RCC 7860 (cell line): Measurements from ENCODE around the gene PEX26.
"Not testable (repeated sequence)": the region's sequence is repeated elsewhere in the genome, so short reads cannot be mapped to it uniquely, and the experiment has no call there.

Experiments
- DNase-seq: peaks from one replicate; pipeline ENCODE4 v3.0.0-alpha.2; 2015; ENCODE audit warnings: low spot score
- FAIRE-seq: peaks from 2 replicates; lab custom pipeline; 2012; peaks lifted over from hg19 to GRCh38; lab: Jason Lieb, UNC

The PEX26 gene

DNA sequence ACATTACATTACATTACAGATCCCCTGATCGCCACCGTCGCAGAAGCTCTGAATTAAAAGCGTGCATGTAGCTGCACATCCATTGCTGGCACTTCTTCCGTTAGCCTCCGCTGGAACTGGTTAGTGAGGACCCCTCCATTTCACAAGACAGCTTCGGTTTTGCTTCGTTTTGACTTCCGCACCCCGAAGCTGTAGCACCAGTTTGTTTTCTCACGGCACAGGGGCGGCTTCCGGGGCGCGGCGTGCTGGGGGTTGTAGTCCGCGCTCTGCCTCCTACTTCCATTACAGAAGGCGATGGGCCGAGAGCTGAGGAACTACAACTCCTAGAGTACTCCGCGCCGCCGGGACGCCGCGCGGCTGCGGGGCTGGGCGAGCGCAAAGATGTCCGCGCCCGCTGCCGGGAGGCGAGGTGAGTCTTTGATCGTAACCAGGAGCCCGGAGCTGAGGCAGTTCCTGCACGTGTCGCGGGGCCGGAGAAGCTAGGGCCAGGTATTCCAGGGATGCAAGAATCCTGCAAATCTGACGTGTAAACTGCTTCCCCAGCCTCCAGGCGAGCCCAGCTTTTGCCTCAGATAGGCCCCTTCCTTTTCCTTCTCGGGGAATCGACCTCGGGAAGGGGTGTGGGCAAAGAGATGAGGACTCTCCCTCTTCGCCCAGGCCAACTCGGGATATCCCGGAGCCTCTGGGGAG, at the start of gene PEX26:
Gene PEX26, plus strand, starts transcription at position 352 of the 690 bp plus-strand sequence. CDS start 387 bp downstream, outside the sequence.
- FAIRE-seq (no peak), DNase-seq (peak; percentile 81)

DNA sequence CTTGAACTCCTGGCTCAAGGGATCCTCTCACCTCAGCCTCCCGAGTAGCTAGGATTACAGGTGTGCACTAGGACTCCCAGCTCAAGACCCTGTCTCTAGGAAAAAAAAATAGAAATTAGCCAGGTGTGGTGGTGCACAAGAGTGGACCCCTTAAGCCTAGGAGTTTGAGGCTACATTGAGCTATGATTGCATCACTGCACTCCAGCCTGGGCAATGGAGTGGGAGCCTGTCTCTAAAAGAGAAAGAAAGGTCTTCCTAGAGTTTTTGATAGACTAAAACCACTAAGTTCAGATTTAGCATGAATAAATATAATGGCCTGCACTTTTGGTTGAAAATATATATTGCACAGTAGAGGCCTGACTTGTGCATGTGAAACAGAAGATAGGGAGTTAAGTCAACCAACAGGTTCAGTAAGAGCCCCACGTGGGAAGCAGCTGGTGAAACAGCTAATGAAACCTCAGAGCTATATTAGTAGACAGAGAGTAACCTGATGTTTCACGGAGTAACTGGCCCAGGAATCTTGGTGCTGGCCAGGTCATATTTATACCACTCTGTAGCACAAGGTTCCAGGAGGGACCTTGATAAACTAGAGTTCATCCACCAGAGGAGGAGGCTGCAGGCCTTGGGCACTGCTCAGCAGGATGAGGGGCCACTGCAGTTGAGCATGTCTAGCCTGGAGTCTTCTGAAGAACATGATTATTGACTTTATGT, 48.8 kb upstream of the PEX26 start:
- FAIRE-seq = no peak

DNA sequence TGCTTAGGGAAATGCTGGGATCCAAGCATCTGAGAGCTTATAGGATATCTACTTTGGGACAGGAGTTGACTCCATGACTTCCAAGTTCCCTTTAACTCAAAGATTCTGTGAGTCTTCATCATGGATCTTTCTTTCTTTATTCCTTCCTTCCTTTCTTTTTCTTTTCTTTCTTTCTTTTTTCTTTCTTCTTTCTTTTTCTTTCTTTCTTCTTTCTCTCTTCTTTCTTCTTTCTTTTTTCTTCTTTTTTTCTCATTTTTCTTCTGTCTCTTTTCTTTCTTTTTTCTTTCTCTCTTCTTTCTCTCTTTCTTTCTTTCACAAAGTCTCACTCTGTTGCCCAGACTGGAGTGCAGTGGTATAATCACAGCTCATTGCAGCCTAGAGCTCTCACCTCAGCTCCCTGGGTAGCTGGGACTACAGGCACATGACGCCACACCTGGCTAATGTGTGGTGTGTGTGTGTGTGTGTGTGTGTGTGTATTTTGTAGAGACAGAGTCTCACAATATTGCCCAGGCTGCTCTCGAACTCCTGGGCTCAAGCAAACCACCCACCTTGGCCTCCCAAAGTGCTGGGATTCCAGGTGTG, 48.0 kb upstream of the PEX26 start:
- FAIRE-seq = no peak

More for the DNA sequence above, 48.8 kb upstream of the PEX26 start:
- no peak for DNase-seq

DNA sequence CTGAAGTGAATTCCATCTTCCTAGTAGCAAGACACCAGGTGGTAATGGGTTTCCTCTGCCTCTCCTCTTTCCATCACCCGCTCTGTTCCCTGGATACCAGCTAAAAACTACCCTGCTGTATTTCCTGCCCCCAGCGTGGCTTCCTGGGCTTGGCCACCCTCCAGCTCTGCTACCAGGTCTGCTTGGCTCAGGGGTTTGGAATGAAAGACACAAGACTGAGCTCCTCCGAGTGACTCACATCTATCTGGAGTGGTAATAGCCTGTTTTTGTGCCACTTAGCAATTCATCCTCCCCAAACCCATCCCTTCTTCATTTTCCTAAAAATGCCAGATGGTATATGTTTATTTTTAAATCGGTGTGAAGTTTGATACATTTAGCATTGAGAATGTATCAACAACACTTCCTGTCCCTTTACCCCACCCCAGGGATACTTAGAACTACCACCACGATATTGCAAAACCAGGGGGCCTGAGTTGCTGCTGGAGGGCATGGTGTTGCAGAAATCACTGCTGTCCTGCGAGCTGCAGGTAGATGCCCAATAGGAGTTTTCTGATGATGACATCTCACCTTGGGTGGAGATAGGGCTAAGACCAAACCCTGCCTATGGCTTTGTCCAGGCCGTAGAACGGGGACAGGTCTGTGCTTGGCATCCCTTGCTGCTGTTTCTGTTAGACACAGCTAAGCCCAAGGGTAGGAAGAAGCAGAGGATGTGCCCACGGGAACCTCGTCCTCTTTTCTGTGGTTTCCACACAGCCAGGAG, 45.9 kb upstream of the PEX26 start:
- FAIRE-seq = peak; percentile 97
- DNase-seq = peak; percentile 97

More for the DNA sequence above, 48.0 kb upstream of the PEX26 start:
- DNase-seq = no peak

DNA sequence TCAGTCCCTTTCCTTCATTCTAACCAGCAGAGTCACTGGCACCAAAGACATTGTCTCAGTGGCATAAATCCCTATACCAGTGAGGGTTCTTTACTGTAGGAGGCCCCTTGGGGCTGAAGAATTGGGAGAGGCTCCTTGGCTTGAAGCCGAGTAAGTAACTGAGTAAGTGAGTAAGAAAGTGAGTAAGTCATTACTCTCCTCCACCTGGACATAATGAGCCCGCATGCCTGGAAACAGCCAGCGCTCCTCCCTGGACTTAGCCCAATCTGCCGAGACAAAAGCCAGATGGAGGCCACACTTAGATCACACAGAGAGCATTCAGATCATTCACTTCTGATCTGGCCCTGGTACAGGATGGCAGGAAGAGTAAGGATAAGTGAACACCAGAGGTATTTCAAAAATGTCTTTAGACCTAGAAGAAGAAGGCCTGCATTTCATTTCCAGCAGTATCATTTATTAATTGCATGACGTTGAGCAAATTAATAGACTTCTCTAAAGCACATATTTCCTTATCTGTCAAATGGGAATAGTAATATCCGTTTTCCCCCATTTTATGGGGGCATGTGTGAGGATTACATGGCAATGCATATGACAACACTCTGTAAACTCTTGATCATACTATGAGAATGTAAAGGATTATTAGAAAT, 45.2 kb upstream of the PEX26 start:
- FAIRE-seq = peak; percentile 96
- DNase-seq = peak; percentile 97

DNA sequence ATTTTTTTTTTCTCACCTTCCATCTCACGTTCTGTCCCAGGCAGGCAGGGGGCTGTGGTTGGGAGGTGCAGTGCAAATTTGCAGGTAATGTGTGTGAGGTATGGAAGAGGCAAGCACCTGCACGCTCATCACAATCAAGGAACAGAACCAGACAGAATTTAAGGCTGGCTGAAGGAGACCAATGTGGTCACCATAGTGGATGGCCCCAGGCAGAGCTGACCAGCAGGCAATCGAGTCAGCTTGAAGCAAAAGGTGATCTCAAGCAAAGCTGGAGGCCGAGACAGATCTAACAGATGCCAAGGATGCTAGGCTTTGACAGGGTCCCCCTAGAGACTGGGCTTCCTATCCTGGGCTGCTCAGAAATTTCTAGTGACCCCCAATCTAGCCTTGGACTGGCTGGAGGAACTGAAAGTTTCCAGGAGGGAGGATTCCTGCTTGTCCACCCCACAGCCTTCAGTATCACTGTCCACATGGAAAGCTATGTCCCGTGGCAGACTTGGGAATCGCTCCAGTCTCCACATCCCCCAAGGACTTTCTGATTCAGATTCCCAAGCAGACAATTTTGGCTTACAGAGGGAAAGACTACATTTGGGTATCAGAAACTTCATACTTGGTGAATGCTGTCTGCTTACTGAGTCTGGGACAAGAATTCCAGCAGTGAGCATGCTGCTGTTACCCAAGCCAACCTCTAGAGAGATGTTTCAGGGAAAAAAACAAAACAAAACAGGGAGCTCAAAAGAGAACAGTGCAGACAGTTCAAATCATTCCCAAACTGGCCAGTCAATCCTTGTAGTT, 44.4 kb upstream of the PEX26 start:
- FAIRE-seq (no peak), DNase-seq (no peak)

DNA sequence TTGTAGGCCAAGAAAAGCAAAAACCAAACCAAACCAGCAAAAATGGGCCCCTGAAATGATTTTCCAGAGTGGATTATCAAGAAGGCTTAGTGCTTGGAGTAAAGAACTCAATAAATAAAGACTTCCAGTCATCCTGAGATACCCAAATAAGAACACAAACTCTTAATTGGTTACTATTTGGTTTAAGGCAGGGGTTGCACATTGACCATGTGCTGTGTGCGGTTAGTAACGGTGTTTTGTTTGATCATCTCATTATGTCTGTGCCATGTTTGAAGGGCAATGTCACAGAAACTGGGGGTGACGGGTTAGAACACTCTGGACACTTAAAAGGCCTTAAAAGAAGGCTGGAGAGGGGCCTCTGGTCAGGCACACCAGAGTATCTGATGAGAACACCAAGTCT, 43.7 kb upstream of the PEX26 start:
- DNase-seq = no peak

DNA sequence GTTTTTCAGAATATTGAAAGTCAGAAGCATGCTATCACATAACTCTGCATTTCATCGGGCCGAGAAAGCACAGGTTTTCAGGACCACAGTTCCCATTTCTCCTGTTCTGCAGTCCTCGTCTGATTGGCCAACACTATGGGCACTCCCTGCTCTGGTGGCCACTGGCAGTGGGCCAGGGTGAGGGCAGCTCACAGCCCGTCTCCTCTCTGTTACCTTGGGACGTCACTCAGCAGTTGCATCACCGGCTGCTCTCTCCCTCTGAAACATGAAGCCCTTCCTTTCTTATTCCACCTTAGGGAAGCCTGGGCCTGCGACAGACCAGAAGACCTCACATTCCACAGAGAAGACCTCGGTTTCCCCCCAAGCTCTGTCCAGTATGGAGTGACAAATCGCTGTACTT, 42.0 kb upstream of the PEX26 start:
- FAIRE-seq = no peak

More for the DNA sequence above, 43.7 kb upstream of the PEX26 start:
- FAIRE-seq = no peak

DNA sequence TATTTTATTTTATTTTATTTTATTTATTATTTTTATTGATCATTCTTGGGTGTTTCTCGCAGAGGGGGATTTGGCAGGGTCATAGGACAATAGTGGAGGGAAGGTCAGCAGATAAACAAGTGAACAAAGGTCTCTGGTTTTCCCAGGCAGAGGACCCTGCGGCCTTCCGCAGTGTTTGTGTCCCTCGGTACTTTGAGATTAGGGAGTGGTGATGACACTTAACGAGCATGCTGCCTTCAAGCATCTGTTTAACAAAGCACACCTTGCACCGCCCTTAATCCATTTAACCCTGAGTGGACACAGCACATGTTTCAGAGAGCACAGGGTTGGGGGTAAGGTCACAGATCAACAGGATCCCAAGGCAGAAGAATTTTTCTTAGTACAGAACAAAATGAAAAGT, 36.9 kb upstream of the PEX26 start:
- not testable (repeated sequence) for DNase-seq, FAIRE-seq

More for the DNA sequence above, 42.0 kb upstream of the PEX26 start:
- DNase-seq = peak; percentile 74

DNA sequence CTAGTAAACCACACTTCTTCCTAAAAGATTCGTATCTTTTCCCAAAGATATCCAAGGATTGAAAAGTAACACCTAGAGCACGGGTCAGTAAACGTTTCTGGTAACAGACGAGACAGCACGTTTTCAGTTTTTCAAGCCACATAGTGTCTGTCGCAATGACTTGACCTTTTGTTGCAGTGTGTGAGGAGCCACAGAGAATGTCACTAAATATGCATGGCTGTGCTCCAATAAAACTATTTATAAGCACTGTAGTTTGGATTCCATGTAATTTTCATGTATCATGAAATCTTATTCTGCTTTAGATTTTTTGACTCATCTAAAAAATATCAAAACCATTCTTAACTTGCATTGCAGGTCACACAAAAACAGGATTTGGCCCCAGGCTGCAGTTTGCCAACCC, 35.1 kb upstream of the PEX26 start:
- no peak for DNase-seq
- no peak for FAIRE-seq

DNA sequence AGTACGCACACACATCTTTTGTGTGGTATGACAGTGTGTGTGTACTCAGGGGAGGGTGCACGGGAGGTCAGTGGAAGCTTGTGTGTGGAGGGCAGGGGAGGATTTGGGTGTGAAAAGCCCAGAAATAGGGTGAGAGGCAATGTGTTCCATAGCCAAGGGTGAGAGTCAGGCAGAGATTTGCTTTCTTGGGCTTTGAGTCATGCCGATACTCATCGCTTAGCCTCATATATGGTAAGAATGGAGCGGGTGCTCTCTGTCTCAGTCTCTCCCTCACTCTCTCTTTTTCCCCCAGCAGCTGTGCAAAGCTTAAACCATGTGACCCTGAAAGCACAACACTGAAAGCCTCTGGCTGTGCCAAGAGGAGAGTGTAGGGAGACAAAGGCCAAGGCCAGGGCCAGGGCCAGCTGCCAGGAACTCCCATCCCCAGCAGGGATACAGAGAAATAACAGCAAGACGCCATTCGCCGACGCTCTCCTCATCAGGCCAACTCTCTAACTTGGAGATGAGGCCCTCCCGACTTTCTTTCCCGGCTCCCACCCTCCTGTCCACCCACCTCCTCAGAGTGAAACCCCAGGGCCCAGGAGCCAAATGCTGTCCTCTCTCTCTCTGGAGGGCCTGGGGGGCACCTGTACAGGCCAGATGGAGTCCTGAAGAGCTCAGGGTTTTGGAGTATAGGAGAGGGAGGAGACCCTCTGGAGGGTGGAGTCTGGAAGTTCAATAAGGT, 33.1 kb upstream of the PEX26 start:
- FAIRE-seq = no peak
- DNase-seq = no peak

DNA sequence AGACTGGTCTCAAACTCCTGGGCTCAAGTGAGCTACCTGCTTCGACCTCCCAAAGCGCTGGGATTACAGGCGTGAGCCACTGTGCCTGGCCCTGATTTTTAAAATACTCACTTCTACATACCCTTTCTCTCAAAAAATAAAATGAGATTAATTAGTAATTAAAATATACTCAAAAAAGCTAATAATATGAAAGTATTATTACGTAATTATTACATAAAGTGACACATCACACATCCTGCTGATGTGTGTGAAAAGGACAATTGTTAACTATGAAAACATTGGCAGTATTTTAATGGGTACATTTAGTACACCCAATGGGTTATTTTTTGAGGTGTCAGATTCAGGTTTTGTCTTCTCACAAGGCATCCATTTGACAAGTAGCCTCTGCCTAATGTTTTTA, 32.0 kb upstream of the PEX26 start:
- no peak for FAIRE-seq
- no peak for DNase-seq

DNA sequence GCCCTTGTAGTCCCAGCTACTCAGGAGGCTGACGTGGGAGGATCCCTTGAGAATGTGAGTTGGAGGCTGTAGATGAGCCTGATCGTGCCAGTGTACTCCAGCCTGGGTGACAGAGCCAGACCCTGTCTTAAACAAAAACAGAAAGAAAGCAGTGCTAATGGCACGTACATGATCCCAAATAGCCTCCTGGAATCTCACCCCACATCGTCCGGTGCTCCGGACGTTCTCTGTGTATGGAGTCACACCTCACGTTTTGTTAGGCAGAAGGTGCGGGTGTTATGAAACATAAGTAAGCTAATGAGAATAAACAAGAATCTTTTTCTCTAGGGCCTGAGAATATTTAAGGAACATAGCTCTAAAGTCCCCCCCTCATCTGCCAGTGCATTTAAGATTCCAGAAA, 29.7 kb upstream of the PEX26 start:
- DNase-seq (no peak), FAIRE-seq (no peak)

DNA sequence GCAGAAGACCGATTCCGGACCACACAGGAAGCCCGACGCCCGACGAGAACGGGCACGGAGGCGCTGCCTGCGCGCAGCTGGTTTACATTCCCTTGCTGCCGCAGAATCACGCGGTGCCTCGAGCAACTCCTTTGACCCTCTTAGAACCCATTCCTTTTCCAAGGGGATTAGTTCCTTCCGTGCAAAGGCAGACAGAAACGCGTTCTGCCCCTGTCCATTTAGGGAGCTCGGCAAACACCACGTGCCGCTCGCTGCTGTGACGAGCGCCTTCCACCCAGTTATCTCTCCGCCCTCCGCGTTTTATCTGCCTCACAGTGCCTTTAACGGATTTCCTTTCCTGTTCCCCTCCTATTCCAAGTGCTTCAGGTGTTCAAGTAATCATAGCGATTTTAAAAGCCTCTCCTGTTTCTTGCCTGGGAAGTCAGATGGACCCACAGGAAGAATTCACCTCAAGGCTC, 29.3 kb upstream of the PEX26 start:
- FAIRE-seq (no peak), DNase-seq (no peak)

DNA sequence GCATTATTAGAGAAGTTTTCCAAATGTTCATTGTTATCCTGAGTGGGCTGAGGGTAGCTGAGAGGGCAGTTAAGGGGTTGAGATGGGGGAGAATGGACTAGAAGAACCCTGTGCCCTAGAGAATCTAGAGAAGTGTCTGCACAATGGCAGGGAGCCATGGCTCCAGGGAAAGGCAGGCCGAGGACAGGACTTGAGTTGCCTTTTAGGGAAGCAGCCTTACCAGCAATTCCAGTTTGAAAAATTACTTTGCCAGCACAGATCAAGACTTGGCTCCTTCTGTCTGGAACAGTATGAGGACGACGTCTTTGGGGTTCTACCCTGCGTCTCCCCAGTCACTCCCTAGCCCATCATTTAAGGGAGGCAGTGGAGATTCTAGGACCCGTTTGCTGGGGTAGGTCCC, 27.7 kb upstream of the PEX26 start:
- no peak for FAIRE-seq
- DNase-seq = no peak

DNA sequence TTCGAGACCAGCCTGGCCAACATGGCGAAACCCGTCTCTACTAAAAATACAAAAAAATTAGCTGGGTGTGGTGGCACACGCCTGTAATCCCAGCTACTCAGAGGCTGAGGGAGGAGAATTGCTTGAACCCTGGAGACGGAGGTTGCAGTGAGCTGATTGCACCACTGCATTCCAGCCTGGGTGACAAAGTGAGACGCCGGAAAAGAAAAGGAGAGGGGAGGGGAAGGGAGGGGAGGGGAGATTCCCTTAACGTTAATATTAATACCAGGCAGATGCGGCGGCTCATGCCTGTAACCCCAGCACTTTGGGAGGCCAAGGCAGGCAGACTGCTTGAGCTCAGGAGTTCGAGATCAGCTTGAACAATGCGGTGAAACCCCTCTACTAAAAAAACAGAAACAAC, 26.7 kb upstream of the PEX26 start:
- not testable (repeated sequence) for FAIRE-seq

DNA sequence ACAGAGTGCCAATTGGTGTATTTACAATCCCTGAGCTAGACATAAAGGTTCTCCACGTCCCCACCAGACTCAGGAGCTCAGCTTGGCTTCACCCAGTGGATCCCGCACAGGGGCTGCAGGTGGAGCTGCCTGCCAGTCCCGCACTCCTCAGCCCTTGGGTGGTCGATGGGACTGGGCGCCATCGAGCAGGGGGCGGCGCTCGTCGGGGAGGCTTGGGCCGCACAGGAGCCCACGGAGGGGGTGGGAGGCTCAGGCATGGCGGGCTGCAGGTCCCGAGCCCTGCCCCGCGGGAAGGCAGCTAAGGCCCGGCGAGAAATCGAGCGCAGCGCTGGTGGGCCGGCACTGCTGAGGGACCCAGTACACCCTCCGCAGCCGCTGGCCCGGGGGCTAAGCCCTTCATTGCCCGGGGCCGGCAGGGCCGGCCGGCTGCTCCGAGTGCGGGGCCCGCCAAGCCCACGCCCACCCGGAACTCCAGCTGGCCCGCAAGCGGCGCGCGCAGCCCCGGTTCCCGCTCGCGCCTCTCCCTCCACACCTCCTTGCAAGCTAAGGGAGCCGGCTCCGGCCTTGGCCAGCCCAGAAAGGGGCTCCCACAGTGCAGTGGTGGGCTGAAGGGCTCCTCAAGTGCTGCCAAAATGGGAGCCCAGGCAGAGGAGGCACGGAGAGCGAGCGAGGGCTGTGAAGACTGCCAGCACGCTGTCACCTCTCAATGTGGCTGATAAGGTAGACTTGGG, 24.4 kb upstream of the PEX26 start:
- not testable (repeated sequence) for FAIRE-seq, DNase-seq

More for the DNA sequence above, 26.7 kb upstream of the PEX26 start:
- not testable (repeated sequence) for DNase-seq

DNA sequence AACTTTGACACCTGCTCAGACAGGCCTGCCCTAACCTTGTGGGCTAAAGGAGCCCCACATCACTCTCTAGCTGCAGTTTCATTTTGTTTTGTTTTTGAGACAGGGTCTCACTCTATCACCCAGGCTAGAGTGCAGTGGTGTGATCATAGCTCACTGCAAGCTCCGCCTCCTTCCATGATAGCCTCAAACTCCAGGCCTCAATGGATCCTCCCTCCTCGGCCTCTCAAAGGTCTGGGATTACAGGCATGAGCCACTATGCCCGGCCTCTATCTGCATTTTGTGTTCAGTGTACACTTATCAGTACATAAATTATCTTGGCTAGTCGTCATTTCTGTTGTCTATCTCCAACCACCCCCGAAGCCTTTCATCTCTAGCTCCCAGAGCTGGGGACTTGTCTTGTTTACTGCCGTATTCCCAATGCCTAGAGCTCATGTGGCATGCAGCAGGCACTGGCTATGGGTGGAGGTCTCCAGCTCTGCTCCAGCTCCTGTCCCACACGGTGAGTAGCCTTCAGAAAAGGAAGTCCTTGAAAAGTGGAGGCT, 22.1 kb upstream of the PEX26 start:
- FAIRE-seq (no peak), DNase-seq (no peak)
